CD4-positive, alpha-beta T cell treated with Interleukin-6 at 100 ng/mL for 8 hours (primary cell): ENCODE measurements around the gene MXRA5.
"Not testable (repeated sequence)": the region's sequence is repeated elsewhere in the genome, so short reads cannot be mapped to it uniquely, and the experiment has no call there.

Experiments
- DNase-seq: peaks from one replicate; pipeline ENCODE4 v3.0.0-alpha.2; 2020; ENCODE audit warnings: mixed read lengths, low spot score

MXRA5 gene

GRCh38 chrX:3343569-3343968 lies 2.9 kb downstream of the MXRA5 start:
- DNase-seq: not testable (repeated sequence)

- no peak for DNase-seq
Observed at GRCh38 chrX:3340016-3340415, 6.4 kb downstream of the MXRA5 start.

- DNase-seq: no peak
Observed at GRCh38 chrX:3326681-3327080, 19.8 kb downstream of the MXRA5 start.

- no peak for DNase-seq
Observed at GRCh38 chrX:3320471-3321046, 25.9 kb downstream of the MXRA5 start.

- no peak for DNase-seq
Observed at GRCh38 chrX:3317191-3317718, 29.2 kb downstream of the MXRA5 start.

DNA sequence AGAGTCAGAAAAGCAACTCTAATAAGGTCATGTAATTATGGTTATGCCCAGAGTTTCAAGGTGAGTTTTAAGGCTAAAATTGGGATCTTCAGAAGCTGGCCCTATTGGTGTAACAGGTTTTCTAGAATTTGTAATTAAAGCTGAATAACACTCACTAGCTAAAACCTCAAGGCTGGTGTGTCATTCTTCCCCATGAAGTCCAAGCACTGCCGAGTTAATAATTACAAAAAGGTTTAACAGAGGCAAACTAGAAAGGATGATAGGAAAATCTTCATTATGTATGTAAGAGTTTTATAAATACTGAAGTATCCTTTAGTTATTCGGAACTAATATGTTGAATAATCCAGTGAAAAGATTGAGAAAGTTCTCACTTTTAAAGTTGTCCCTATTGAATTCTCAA lies 34.3 kb downstream of the MXRA5 start:
- DNase-seq: no peak

GRCh38 chrX:3307881-3308280 lies 38.6 kb downstream of the MXRA5 start:
- DNase-seq: no peak

GRCh38 chrX:3299636-3300035 lies 46.8 kb downstream of the MXRA5 start:
- no peak for DNase-seq

- no peak for DNase-seq
Observed at GRCh38 chrX:3295731-3296130, 50.7 kb downstream of the MXRA5 start.

DNA sequence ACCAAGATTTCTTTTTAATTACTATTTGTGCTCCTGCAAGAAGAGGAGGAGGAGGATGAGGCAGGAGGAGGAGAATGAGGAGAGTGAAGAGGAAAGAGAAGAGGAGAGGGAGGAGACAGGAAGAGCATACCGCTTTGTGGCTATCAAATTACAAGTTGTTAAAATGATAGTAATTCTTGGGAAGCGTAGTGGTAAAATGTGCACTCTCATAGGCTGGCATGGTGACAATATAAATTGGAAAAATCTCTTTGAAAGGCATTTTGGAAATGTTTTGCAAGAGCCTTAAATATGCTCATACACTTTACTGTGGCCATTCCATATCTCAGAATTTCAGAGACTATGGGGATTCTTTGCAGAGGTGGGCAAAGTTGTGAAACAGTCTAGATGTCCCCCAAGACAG lies 53.2 kb downstream of the MXRA5 start:
- no peak for DNase-seq

DNA sequence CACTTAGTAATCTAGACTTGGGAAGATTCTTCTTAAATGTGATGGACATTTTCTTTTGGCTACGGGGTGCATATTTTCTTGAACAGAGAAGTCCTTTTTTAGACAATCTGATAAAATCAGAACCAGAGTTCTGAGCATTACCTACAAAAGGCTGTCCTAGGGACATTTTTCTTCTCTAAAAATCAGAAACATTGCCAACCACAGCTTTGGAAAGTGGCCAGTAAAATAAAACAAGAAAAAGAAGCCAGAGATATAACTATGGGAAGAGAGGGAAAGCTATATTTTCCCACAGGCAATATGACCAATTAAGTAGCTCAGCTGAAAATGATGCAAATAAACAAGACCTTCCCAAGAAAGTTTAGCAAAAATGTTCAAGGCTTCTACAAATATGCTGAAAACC lies 55.9 kb downstream of the MXRA5 start:
- no peak for DNase-seq

GRCh38 chrX:3286196-3286945 lies 60.1 kb downstream of the MXRA5 start:
- no peak for DNase-seq

GRCh38 chrX:3280706-3281105 lies 65.7 kb downstream of the MXRA5 start:
- DNase-seq: no peak

DNA sequence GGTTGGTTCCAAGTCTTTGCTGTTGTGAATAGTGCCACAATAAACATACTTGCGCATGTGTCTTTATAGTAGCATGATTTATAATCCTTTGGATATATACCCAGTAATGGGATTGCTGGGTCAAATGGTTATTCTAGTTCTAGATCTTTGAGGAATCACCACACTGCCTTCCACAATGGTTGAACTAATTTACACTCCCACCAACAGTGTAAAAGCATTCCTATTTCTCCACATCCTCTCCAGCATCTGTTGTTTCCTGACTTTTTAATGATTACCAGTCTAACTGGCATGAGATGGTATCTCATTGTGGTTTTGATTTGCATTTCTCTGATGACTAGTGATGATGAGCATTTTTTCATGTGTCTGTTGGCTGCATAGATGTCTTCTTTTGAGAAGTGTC lies 72.8 kb downstream of the MXRA5 start:
- not testable (repeated sequence) for DNase-seq

DNA sequence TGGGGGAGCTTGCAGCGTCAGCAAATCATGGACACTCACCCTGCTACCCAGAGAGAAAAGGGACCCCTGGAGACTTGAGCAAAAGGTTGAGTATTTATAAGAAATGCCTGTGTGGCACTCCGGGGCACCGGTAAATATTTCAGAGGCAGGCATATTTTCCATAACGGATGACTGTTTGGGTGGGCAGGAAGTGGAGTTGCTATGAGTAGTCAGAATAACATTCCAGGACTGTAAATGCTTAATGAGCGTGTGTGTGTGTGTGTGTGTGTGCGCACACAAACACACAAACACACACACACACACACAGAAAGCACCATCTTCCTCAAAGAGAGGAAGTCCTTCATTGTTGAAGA lies 74.6 kb downstream of the MXRA5 start:
- DNase-seq: no peak

DNA sequence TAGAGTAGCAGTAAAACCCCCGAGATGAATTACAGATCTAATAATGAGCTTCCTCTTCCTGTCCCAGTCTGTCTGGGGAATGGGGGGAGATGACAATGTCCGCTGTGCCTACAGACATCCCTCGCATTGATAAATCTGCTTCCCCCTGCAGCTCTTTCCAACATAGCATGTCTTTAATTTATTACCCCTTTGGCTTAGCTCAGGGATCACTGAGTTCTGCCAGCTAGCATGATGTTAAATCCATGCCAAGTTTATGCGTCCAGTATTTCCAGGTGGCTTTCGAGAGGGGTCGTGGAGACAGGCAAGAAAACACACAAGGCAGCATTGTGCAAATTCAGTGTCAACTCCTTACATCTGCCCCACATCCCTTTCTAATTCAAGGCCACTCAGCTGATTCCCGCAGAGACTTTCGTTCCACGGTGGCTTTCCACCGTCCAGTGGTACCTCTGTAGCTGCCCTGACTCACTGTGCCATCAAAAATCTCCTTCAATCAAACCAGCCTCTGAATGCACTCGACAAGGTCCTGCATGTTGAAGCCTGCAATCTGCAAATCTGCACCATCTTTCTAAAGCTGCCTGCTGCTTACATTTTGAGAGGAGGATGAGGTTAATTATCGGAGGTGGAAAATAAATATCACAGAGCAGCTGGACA lies 75.1 kb downstream of the MXRA5 start:
- no peak for DNase-seq

GRCh38 chrX:3268829-3269228 lies 77.6 kb downstream of the MXRA5 start:
- no peak for DNase-seq

DNA sequence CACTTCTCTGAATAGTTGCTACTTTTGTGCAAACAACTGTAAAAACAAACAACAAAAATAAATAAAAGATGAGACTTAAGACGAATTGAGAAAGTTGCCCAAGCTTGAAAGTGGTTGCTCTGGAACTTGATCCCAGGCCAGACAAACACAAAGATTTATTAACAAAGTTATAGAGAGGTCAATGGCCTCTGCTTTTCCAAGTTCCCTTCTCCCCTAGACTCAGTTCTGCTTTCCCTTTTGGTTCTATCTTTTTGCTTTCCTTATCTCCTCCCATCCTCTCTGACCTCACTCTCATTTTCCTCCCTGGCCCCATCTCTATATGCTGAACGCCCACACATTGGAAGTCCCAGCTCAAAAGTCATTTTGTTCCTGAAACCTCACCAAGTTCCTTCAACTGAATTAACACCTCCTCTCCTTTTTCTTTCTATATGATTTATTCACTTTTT lies 82.7 kb downstream of the MXRA5 start:
- no peak for DNase-seq

DNA sequence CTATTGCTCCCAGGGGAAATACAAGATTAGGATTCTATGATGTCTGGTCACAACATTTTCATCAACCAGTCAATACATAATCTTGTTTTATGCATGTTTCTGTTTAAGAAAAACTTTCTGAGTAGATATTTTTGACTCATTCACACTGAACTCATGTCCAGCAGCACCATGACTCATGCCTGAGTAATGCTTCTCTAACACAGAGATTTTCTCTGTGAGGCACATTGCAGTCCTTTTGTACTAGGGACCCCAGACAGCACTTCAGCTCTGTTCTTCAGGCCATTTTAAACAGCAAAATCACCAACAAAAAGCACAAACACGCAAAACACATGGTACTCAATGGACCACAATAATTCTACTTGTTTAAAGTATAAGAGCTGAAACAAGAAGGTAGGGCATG lies 83.6 kb downstream of the MXRA5 start:
- no peak for DNase-seq
